Parathyroid adenoma (tissue), 2 donors: ENCODE measurements around the gene SGMS2.

Experiments
- H2AFZ ChIP-seq: fragments of 300-600 bp; sonication (generic); one replicate; pipeline ENCODE4 v1.7.0; 2017; ENCODE audit warnings: antibody characterized with exemption, mild to moderate bottlenecking
- H3K27ac ChIP-seq: fragments of 300-600 bp; sonication (generic); one replicate; pipeline ENCODE4 v1.7.0; 2017
- H3K27me3 ChIP-seq: fragments of 300-600 bp; sonication (generic); one replicate; pipeline ENCODE4 v1.7.0; 2017; ENCODE audit warnings: low read length; ENCODE audit not compliant: control insufficient read depth, insufficient read depth
- H3K36me3 ChIP-seq: fragments of 300-600 bp; sonication (generic); one replicate; pipeline ENCODE4 v1.7.0; 2017; ENCODE audit warnings: low read length; ENCODE audit not compliant: control insufficient read depth, insufficient read depth
- H3K4me1 ChIP-seq: fragments of 300-600 bp; sonication (generic); one replicate; pipeline ENCODE4 v1.7.0; 2017; ENCODE audit warnings: control low read depth
- H3K4me2 ChIP-seq: fragments of 300-600 bp; sonication (generic); one replicate; pipeline ENCODE4 v1.7.0; 2017; ENCODE audit warnings: low read length
- H3K4me3 ChIP-seq: fragments of 300-600 bp; sonication (generic); one replicate; pipeline ENCODE4 v1.7.0; 2017; ENCODE audit warnings: low read depth, low read length
- H3K79me2 ChIP-seq: fragments of 300-600 bp; sonication (generic); one replicate; pipeline ENCODE4 v1.7.0; 2017; ENCODE audit warnings: control low read depth
- H3K9ac ChIP-seq: fragments of 300-600 bp; sonication (generic); one replicate; pipeline ENCODE4 v1.7.0; 2017; ENCODE audit warnings: mild to moderate bottlenecking
- H3K9me3 ChIP-seq: fragments of 300-600 bp; sonication (generic); one replicate; pipeline ENCODE4 v1.7.0; 2017; ENCODE audit warnings: low read length; ENCODE audit not compliant: control insufficient read depth
- CTCF ChIP-seq: fragments of 300-600 bp; sonication (generic); IDR thresholded peaks from one replicate; pipeline ENCODE4 v1.7.0; 2017; ENCODE audit warnings: antibody characterized with exemption, mild to moderate bottlenecking
- donor health status: primary hyperparathyroidism.

SGMS2 gene

GRCh38 chr4:107825072-107825824 is 516 bp downstream of the SGMS2 start:
- Histone ChIP-seq H3K4me2 (peak overlapping the region; percentile 96), H3K9me3 (no peaks in the 10 kb centered on the region), H2AFZ (peak overlapping the region; percentile 70), H3K79me2 (peaks cover 2% of the 10 kb centered on the region), H3K9ac (no peak overlapping the region), H3K4me1 (no peaks in the 10 kb centered on the region), H3K4me3 (peak overlapping the region; percentile 57), H3K27me3 (no peaks in the 10 kb centered on the region), H3K27ac (peak overlapping the region; percentile 60), H3K36me3 (no peaks in the 10 kb centered on the region)
- no peak for TF ChIP-seq CTCF

DNA sequence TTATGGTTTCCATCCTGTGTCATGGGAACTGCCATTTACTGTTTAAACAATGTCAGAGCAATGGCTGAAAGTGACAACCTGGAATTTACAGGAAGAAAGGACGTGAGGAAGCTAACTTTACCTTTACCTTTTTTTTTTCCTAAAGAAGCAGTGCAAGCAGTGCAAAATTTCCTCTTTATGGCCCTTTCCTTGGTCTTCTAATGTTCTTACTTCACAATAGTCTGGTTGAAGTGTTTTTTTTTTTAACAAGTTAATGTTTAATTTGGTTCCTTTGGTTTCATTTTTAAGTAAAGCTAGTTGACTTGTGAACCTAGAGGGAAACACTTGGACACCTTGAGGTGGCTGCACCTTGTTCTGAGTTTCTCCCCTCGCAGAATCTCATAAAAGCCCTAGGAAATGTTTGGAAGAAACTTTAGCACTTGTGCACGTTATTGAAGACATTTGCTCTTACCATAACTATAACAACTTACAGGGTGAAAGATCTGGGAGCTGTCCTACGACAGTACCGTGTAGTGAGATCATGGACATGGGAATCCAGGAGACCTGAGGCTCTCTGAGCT is 1.8 kb downstream of the SGMS2 start:
- H3K27ac ChIP-seq = peak overlapping the region; percentile 6

GRCh38 chr4:107828315-107829090 is 3.8 kb downstream of the SGMS2 start:
- H3K36me3 ChIP-seq = no peaks in the 10 kb centered on the region
- H3K27ac ChIP-seq = no peak overlapping the region
- peaks cover 2% of the 10 kb centered on the region for H3K79me2 ChIP-seq
- H3K27me3 ChIP-seq = no peaks in the 10 kb centered on the region
- H2AFZ ChIP-seq = no peak overlapping the region
- H3K9ac ChIP-seq = no peak overlapping the region
- H3K9me3 ChIP-seq = no peaks in the 10 kb centered on the region
- TF ChIP-seq CTCF = no peak
- H3K4me3 ChIP-seq = no peak overlapping the region
- no peaks in the 10 kb centered on the region for H3K4me1 ChIP-seq
- H3K4me2 ChIP-seq = no peak overlapping the region

More for the DNA sequence above, 1.8 kb downstream of the SGMS2 start:
- H3K79me2 ChIP-seq = peaks cover 2% of the 10 kb centered on the region
- no peaks in the 10 kb centered on the region for H3K4me1 ChIP-seq
- H3K4me2 ChIP-seq = no peak overlapping the region
- no peaks in the 10 kb centered on the region for H3K27me3 ChIP-seq
- TF ChIP-seq CTCF = no peak
- H3K9ac ChIP-seq = no peak overlapping the region
- H3K36me3 ChIP-seq = no peaks in the 10 kb centered on the region
- H3K9me3 ChIP-seq = no peaks in the 10 kb centered on the region
- H3K4me3 ChIP-seq = no peak overlapping the region
- peak overlapping the region; percentile 64 for H2AFZ ChIP-seq

DNA sequence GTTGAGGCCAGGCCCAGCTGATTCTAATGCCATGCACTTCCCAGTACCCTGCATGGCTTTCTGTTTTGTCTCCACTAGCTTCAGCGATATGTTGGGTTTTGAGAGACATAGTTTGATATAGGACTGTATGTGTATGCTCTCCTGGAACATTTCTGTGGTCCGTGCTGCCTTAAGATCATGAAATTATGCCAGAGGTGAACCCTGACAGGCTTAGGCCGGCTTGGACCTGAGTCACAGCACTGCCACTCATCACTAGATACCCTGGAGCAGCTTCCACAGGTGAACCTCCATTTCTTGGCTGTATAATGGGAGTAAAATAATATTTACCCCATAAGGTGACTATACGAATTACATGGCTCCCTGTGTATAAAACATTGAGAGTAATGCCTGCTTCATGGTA is 6.4 kb downstream of the SGMS2 start:
- no peak overlapping the region for H3K4me3 ChIP-seq
- no peaks in the 10 kb centered on the region for H3K4me1 ChIP-seq
- no peak overlapping the region for H3K4me2 ChIP-seq
- no peaks in the 10 kb centered on the region for H3K27me3 ChIP-seq
- no peak overlapping the region for H3K9ac ChIP-seq
- no peak overlapping the region for H3K27ac ChIP-seq
- H3K79me2 ChIP-seq = peaks cover 2% of the 10 kb centered on the region
- no peaks in the 10 kb centered on the region for H3K36me3 ChIP-seq
- no peaks in the 10 kb centered on the region for H3K9me3 ChIP-seq
- TF ChIP-seq CTCF = no peak
- no peak overlapping the region for H2AFZ ChIP-seq
